22Rv1 (cell line): ENCODE data around the gene ADGRA3.

Experiments used
- H3K27ac ChIP-seq: fragments of 450-650 bp; 2 replicates; pipeline ENCODE4 v1.5.1; 2017
- CTCF ChIP-seq: fragments of 450-650 bp; IDR thresholded peaks from 2 replicates; pipeline ENCODE4 v1.5.1; 2017; ENCODE audit warnings: mild to moderate bottlenecking
- ZFX ChIP-seq: fragments of 450-650 bp; IDR thresholded peaks from 2 replicates; pipeline ENCODE4 v1.6.1; 2017; ENCODE audit warnings: antibody characterized with exemption, borderline replicate concordance

The ADGRA3 gene

GRCh38 chr4:22515888-22516541, at the start of gene ADGRA3:
Gene ADGRA3 (minus strand): TSS chr4:22516066. CDS start chr4:22515784, 282 bp downstream.
- TF ChIP-seq ZFX (no peak), CTCF (no peak)
- peak within 1 kb of the TSS; percentile 82 for H3K27ac ChIP-seq

- no peak overlapping the region for H3K27ac ChIP-seq
- no peak for TF ChIP-seq CTCF
These were observed 40.6 kb upstream of the ADGRA3 start for GRCh38 chr4:22556495-22556894.

GRCh38 chr4:22554670-22555069, 38.8 kb upstream of the ADGRA3 start:
- no peak for TF ChIP-seq CTCF
- no peak for TF ChIP-seq ZFX
- H3K27ac ChIP-seq: no peak overlapping the region

- no peak overlapping the region for H3K27ac ChIP-seq
- TF ChIP-seq CTCF (no peak), ZFX (no peak)
These were observed 37.7 kb upstream of the ADGRA3 start for GRCh38 chr4:22553560-22553959.

GRCh38 chr4:22552812-22553211, 36.9 kb upstream of the ADGRA3 start:
- TF ChIP-seq CTCF (no peak), ZFX (no peak)
- no peak overlapping the region for H3K27ac ChIP-seq

- TF ChIP-seq ZFX (no peak), CTCF (no peak)
- no peak overlapping the region for H3K27ac ChIP-seq
These were observed 35.7 kb upstream of the ADGRA3 start for GRCh38 chr4:22551550-22551949.

GRCh38 chr4:22546299-22546698, 30.4 kb upstream of the ADGRA3 start:
- TF ChIP-seq ZFX (no peak), CTCF (no peak)
- no peak overlapping the region for H3K27ac ChIP-seq
